Measurements from ENCODE around the gene ANKRD13B.

GRCh38 chr17:29648005-29648404, 55.1 kb downstream of the ANKRD13B start:
- TF ChIP-seq CTCF (IDR thresholded peaks at IDR 0.05; ENCODE audit: low read depth, low read length) (no peak), EZH2phosphoT487 (IDR thresholded peaks at IDR 0.05; ENCODE audit: low read depth) (no peak)
